Activated B cell treated with CpG ODN at 0.5 μM for 24 hours (primary cell): ENCODE measurements around the gene FAM210B. TPM values are rescaled to one million over a fixed set of nuclear protein-coding genes. Genes with fewer than 3 reads are reported as not detected.
"Not testable (repeated sequence)": the region's sequence is repeated elsewhere in the genome, so short reads cannot be mapped to it uniquely, and the experiment has no call there.

Experiments used
- ATAC-seq: fragments of 200-7000 bp; cut with Tn5 transposase; one replicate; pipeline ENCODE4 v1.10.0; 2021; ENCODE audit warnings: low read depth, mild to moderate bottlenecking, moderate library complexity
- CTCF ChIA-PET: fragments of 350-600 bp; sonication (Branson Sonifier 250); formaldehyde crosslinking; loops from one replicate; lab custom pipeline; 2021; ENCODE audit warnings: antibody characterized with exemption; lab: Charles Lee
- POLR2A ChIA-PET: fragments of 350-600 bp; sonication (Branson Sonifier 250); formaldehyde crosslinking; loops from one replicate; lab custom pipeline; 2021; ENCODE audit warnings: antibody characterized with exemption; lab: Charles Lee
- DNase-seq: peaks from one replicate; pipeline ENCODE4 v3.0.0; 2022
- H3K27ac Mint-ChIP-seq: one replicate; pipeline ENCODE4 v1.8.0; 2020; ENCODE audit warnings: mixed read lengths
- H3K27me3 Mint-ChIP-seq: one replicate; pipeline ENCODE4 v1.8.0; 2021; ENCODE audit warnings: mixed read lengths
- H3K36me3 Mint-ChIP-seq: one replicate; pipeline ENCODE4 v1.8.0; 2021; ENCODE audit warnings: low read depth, mixed read lengths
- H3K4me1 Mint-ChIP-seq: one replicate; pipeline ENCODE4 v1.8.0; 2021; ENCODE audit warnings: mixed read lengths
- H3K4me3 Mint-ChIP-seq: one replicate; pipeline ENCODE4 v1.8.0; 2020; ENCODE audit warnings: mild to moderate bottlenecking, mixed read lengths
- H3K9me3 Mint-ChIP-seq: one replicate; pipeline ENCODE4 v1.8.0; 2020; ENCODE audit warnings: mixed read lengths
- intact Hi-C: fragments of 100-400 bp; cut with micrococcal nuclease; formaldehyde crosslinking; loops from one replicate; pipeline ENCODE4 v1.15.1; 2024
- total RNA-seq: library from RNA; stranded (reverse); gene quantifications from 2 replicates; pipeline ENCODE4 v1.2.3, GENCODE V29; 2022
- TF ChIP-seq, protein P1 (sequence below): fragments of 200-600 bp; IDR thresholded peaks from one replicate; pipeline ENCODE4 v1.8.0; 2022; ENCODE audit warnings: antibody characterized with exemption, mild to moderate bottlenecking

FAM210B gene
- total RNA-seq, 1 donor from 2014 or later = 5.2 TPM

DNA sequence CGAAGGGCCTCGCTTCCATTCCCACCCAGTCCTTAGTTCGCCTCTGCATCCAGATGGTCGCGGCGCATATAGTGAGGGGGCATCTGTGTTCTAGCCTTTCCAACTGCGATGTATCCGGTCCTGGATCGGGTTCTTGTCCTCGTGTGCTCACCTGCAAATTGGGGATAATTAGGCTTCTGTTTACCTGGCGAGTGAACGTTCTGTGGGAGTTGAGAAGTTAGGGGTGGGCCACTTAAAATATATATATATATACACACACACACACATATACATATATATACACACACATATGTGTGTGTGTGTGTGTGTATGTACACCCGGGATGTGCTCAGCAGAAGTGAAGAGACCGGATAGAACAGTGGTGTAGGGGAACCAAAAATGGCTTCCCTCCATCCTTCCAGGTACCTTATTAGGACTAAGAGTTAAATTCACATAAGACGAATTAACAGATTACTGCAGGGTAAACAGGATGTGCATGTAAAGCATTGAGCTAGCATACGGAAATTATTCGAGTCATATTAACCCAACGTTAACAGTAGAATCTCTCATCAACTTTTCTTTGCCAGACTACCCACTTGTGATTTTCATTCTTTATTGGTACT is 34.2 kb downstream of the FAM210B start:
- no peaks in the 10 kb centered on the region for H3K27me3 Mint-ChIP-seq
- intact Hi-C loops = loop anchor here (1.0 to 5.0 kb wide), 7 partner anchors 35 to 1994 kb away; partner anchors contain the start of genes FAM210B, RAB22A, RAE1 and RTF2
- no peak overlapping the region for H3K27ac Mint-ChIP-seq
- DNase-seq (no peak), ATAC-seq (no peak)
- no peak overlapping the region for H3K4me3 Mint-ChIP-seq
- H3K36me3 Mint-ChIP-seq = peaks cover 32% of the 10 kb centered on the region
- CTCF ChIA-PET = interaction anchor here (1.2 kb wide), 1 partner anchor 7 kb away, joined by 4 read pairs; no protein-coding TSS in a partner anchor
- H3K9me3 Mint-ChIP-seq = no peaks in the 10 kb centered on the region
- H3K4me1 Mint-ChIP-seq = peaks cover 22% of the 10 kb centered on the region
- TF ChIP-seq, protein P1, sequence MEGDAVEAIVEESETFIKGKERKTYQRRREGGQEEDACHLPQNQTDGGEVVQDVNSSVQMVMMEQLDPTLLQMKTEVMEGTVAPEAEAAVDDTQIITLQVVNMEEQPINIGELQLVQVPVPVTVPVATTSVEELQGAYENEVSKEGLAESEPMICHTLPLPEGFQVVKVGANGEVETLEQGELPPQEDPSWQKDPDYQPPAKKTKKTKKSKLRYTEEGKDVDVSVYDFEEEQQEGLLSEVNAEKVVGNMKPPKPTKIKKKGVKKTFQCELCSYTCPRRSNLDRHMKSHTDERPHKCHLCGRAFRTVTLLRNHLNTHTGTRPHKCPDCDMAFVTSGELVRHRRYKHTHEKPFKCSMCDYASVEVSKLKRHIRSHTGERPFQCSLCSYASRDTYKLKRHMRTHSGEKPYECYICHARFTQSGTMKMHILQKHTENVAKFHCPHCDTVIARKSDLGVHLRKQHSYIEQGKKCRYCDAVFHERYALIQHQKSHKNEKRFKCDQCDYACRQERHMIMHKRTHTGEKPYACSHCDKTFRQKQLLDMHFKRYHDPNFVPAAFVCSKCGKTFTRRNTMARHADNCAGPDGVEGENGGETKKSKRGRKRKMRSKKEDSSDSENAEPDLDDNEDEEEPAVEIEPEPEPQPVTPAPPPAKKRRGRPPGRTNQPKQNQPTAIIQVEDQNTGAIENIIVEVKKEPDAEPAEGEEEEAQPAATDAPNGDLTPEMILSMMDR = no peak
- POLR2A ChIA-PET = interaction anchor here (0.9 to 2.8 kb wide), 6 partner anchors 19 to 1227 kb away, joined by 4 to 21 read pairs (median 7); partner anchors contain the start of genes CASS4, FAM210B, RTF2 and ZBP1

- H3K4me3 Mint-ChIP-seq = no peak overlapping the region
- ATAC-seq (no peak), DNase-seq (no peak)
- H3K4me1 Mint-ChIP-seq = peaks cover 22% of the 10 kb centered on the region
- no peaks in the 10 kb centered on the region for H3K9me3 Mint-ChIP-seq
- peaks cover 37% of the 10 kb centered on the region for H3K36me3 Mint-ChIP-seq
- no peaks in the 10 kb centered on the region for H3K27me3 Mint-ChIP-seq
- TF ChIP-seq, protein P1 = no peak
- CTCF ChIA-PET = no interaction called here
- intact Hi-C loops = loop anchor here (2.0 to 5.0 kb wide), 4 partner anchors 957 to 1994 kb away; partner anchors contain the start of genes RAB22A, RAE1 and VAPB
- H3K27ac Mint-ChIP-seq = no peak overlapping the region
- POLR2A ChIA-PET = interaction anchor here (2.8 kb wide), 1 partner anchor 34 kb away, joined by 21 read pairs; the partner anchor contains the start of gene FAM210B
Observed at GRCh38 chr20:56393653-56394052, 34.9 kb downstream of the FAM210B start.

DNA sequence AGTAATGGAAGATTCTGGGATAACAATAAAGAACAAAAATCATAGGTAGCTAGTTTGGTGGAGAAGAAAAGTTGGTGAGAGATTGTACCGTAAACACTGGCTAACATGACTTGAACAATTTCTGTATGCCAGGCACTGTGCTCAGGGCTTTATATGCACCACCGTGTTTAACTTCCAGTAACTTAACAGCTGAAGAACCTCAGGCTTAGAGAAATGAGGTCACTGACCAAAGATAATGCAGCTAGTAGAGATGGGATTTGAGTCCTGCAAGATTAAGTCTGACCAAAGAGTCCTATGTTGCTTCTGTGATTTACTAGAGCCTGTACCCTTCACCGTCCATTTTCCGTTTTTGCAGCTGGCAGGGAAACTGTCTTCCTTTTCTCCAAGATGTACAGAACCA is 36.4 kb downstream of the FAM210B start:
- DNase-seq = no peak
- Mint-ChIP-seq H3K4me3 (no peak overlapping the region), H3K9me3 (no peaks in the 10 kb centered on the region), H3K4me1 (peaks cover 29% of the 10 kb centered on the region), H3K27ac (no peak overlapping the region), H3K27me3 (no peaks in the 10 kb centered on the region), H3K36me3 (peaks cover 50% of the 10 kb centered on the region)
- POLR2A ChIA-PET = interaction anchor here (0.8 kb wide), 1 partner anchor 37 kb away, joined by 3 read pairs; the partner anchor contains the start of gene FAM210B
- intact Hi-C loops = no loop called here
- ATAC-seq = no peak
- CTCF ChIA-PET = interaction anchor here (1.2 to 3.3 kb wide), 2 partner anchors 25 to 121 kb away, joined by 3 to 9 read pairs; no protein-coding TSS in a partner anchor
- TF ChIP-seq, protein P1 = no peak

DNA sequence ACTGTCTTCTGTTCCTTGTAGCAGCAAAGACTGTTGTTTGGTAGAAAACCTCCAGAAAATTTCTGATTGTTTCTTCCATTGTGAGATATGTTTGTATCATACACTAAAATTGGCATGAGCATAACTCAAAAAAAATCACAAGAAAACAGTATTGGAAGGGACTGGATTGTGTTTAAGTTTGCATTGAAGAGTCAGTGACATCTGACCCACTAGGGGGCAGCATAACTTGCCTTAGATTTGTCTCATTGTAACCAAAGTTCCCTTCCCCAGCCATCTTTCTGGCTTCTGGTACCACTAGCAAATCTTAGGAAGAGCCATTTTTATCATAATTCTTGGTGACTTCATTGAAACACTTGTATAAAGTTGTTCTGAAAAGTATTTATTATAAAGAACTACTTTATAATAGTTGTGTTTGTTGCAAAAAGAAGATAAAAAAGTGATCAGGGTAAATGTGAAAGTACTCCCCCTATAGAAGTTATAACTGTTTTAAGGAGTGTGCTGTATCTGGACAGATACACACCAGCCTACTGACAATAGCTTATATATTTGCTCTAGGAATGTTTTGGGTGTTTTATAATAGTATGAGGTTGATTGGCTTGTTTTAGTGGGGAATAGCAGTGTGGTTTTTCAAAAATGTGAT is 41.3 kb downstream of the FAM210B start:
- POLR2A ChIA-PET = no interaction called here
- DNase-seq (no peak), ATAC-seq (peak; percentile 65)
- intact Hi-C loops = loop anchor here (1.0 kb wide), 3 partner anchors 68 to 946 kb away; partner anchors contain the start of gene RTF2
- Mint-ChIP-seq H3K36me3 (peaks cover 83% of the 10 kb centered on the region), H3K27ac (no peak overlapping the region), H3K4me1 (peaks cover 15% of the 10 kb centered on the region), H3K9me3 (no peaks in the 10 kb centered on the region), H3K27me3 (no peaks in the 10 kb centered on the region), H3K4me3 (no peak overlapping the region)
- TF ChIP-seq, protein P1 = peak; percentile 47
- CTCF ChIA-PET = interaction anchor here (0.8 to 1.1 kb wide), 2 partner anchors 8 to 116 kb away, joined by 3 to 4 read pairs; partner anchors contain the start of genes AURKA and CSTF1

DNA sequence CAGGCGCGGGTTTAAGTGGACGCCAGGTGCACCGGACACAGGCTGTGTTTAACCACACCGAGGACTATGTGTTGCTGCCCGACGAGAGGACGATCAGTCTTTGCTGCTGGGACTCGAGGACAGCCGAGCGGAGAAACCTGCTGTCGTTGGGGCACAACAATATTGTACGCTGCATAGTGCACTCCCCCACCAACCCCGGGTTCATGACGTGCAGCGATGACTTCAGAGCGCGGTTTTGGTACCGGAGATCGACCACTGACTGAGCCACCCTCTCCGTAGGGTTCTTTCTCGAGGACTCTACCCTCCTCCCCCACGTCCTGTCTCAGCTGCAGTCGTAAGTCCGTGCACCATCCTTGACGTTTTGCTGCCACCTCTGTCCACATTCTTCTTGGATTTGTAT is 44.7 kb downstream of the FAM210B start:
- TF ChIP-seq, protein P1 = no peak
- intact Hi-C loops = no loop called here
- DNase-seq (no peak), ATAC-seq (no peak)
- no peak overlapping the region for H3K4me3 Mint-ChIP-seq
- H3K4me1 Mint-ChIP-seq = peaks cover 9% of the 10 kb centered on the region
- H3K27me3 Mint-ChIP-seq = no peaks in the 10 kb centered on the region
- H3K27ac Mint-ChIP-seq = no peak overlapping the region
- ChIA-PET CTCF (no interaction called here), POLR2A (no interaction called here)
- peaks cover 83% of the 10 kb centered on the region for H3K36me3 Mint-ChIP-seq
- H3K9me3 Mint-ChIP-seq = no peaks in the 10 kb centered on the region

DNA sequence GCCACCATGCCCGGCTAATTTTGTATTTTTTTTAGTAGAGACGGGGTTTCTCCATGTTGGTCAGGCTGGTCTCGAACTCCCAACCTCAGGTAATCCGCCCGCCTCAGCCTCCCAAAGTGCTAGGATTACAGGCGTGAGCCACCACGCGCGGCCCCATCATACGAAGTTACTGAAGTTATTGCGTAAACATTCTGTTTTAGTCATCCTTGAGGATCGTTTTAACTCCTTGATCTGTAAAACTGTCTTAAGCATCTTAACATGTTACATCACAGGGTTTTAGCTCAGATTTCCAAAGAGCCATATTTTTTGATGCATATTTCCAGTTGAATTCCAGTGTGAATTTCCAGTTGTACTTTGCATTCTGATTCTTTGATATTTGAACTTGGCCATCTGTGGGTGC is 46.6 kb downstream of the FAM210B start:
- DNase-seq, ATAC-seq, H3K4me1 Mint-ChIP-seq, CTCF ChIA-PET, POLR2A ChIA-PET, H3K27me3 Mint-ChIP-seq, H3K27ac Mint-ChIP-seq, intact Hi-C loops, H3K9me3 Mint-ChIP-seq, H3K4me3 Mint-ChIP-seq: not testable (repeated sequence)
- H3K36me3 Mint-ChIP-seq = peaks cover 73% of the 10 kb centered on the region
